Measurements from ENCODE around the gene FCHSD2. TPM values are rescaled to one million over a fixed set of nuclear protein-coding genes. Genes with fewer than 3 reads are reported as not detected.

The FCHSD2 gene
- total RNA-seq, 1 experiment from 2014 or later: 9.8 TPM

GRCh38 chr11:72899238-72899637 is 242.9 kb downstream of the FCHSD2 start:
- H3K27me3 ChIP-seq: no peaks in the 10 kb centered on the region
- H3K36me3 ChIP-seq: no peaks in the 10 kb centered on the region
- no peak for DNase-seq
- H3K9me3 ChIP-seq (replicated peaks): no peaks in the 10 kb centered on the region
- H3K4me1 ChIP-seq: no peaks in the 10 kb centered on the region
- no peak overlapping the region for H3K4me3 ChIP-seq
- H3K27ac ChIP-seq: no peak overlapping the region

GRCh38 chr11:72897506-72897905 is 244.6 kb downstream of the FCHSD2 start:
- DNase-seq: no peak
- Histone ChIP-seq H3K4me1 (no peaks in the 10 kb centered on the region), H3K9me3 (replicated peaks) (no peaks in the 10 kb centered on the region), H3K36me3 (no peaks in the 10 kb centered on the region), H3K4me3 (no peak overlapping the region), H3K27me3 (no peaks in the 10 kb centered on the region), H3K27ac (no peak overlapping the region)

GRCh38 chr11:72896431-72896830 is 245.7 kb downstream of the FCHSD2 start:
- Histone ChIP-seq H3K36me3 (no peaks in the 10 kb centered on the region), H3K4me3 (no peak overlapping the region), H3K9me3 (replicated peaks) (no peaks in the 10 kb centered on the region), H3K27ac (no peak overlapping the region), H3K4me1 (no peaks in the 10 kb centered on the region), H3K27me3 (no peaks in the 10 kb centered on the region)
- no peak for DNase-seq

- DNase-seq: no peak
- H3K4me3 ChIP-seq: no peak overlapping the region
- no peaks in the 10 kb centered on the region for H3K36me3 ChIP-seq
- no peaks in the 10 kb centered on the region for H3K27me3 ChIP-seq
- no peak overlapping the region for H3K27ac ChIP-seq
- no peaks in the 10 kb centered on the region for H3K9me3 ChIP-seq (replicated peaks)
- H3K4me1 ChIP-seq: no peaks in the 10 kb centered on the region
These were observed 251.2 kb downstream of the FCHSD2 start for GRCh38 chr11:72890881-72891280.

GRCh38 chr11:72886619-72887018 is 255.5 kb downstream of the FCHSD2 start:
- Histone ChIP-seq H3K36me3 (no peaks in the 10 kb centered on the region), H3K9me3 (replicated peaks) (no peaks in the 10 kb centered on the region), H3K4me3 (no peak overlapping the region), H3K27me3 (no peaks in the 10 kb centered on the region), H3K27ac (no peak overlapping the region), H3K4me1 (no peaks in the 10 kb centered on the region)
- no peak for DNase-seq

- no peaks in the 10 kb centered on the region for H3K27me3 ChIP-seq
- H3K27ac ChIP-seq: no peak overlapping the region
- H3K4me3 ChIP-seq: no peak overlapping the region
- H3K36me3 ChIP-seq: no peaks in the 10 kb centered on the region; the same call in 1 of the 2 replicates
- no peaks in the 10 kb centered on the region for H3K9me3 ChIP-seq (replicated peaks)
- DNase-seq: no peak
- H3K4me1 ChIP-seq: no peaks in the 10 kb centered on the region
These were observed 256.1 kb downstream of the FCHSD2 start for GRCh38 chr11:72885749-72886609.

- H3K27me3 ChIP-seq: no peaks in the 10 kb centered on the region
- H3K9me3 ChIP-seq (replicated peaks): no peaks in the 10 kb centered on the region
- H3K4me1 ChIP-seq: no peaks in the 10 kb centered on the region
- H3K4me3 ChIP-seq: no peak overlapping the region
- H3K36me3 ChIP-seq: peaks cover 3% of the 10 kb centered on the region; the same call in 1 of the 2 replicates
- no peak for DNase-seq
- H3K27ac ChIP-seq: no peak overlapping the region
These were observed 266.0 kb downstream of the FCHSD2 start for GRCh38 chr11:72876147-72876546.

- no peaks in the 10 kb centered on the region for H3K4me1 ChIP-seq
- H3K27me3 ChIP-seq: no peaks in the 10 kb centered on the region
- H3K36me3 ChIP-seq: 0 out of 2 replicates have a peak, but pooled peaks cover 3% of the 10 kb centered on the region
- no peak overlapping the region for H3K27ac ChIP-seq
- H3K4me3 ChIP-seq: no peak overlapping the region
- no peak for DNase-seq
- H3K9me3 ChIP-seq (replicated peaks): no peaks in the 10 kb centered on the region
These were observed 266.4 kb downstream of the FCHSD2 start for GRCh38 chr11:72875736-72876135.

GRCh38 chr11:72872012-72872411 is 270.1 kb downstream of the FCHSD2 start:
- no peak overlapping the region for H3K4me3 ChIP-seq
- H3K36me3 ChIP-seq: no peaks in the 10 kb centered on the region
- no peaks in the 10 kb centered on the region for H3K27me3 ChIP-seq
- no peaks in the 10 kb centered on the region for H3K9me3 ChIP-seq (replicated peaks)
- H3K27ac ChIP-seq: no peak overlapping the region
- H3K4me1 ChIP-seq: no peaks in the 10 kb centered on the region
- DNase-seq: no peak

- Histone ChIP-seq H3K9me3 (replicated peaks) (no peaks in the 10 kb centered on the region), H3K4me3 (no peak overlapping the region), H3K27me3 (no peaks in the 10 kb centered on the region), H3K36me3 (no peaks in the 10 kb centered on the region), H3K27ac (no peak overlapping the region), H3K4me1 (no peaks in the 10 kb centered on the region)
- no peak for DNase-seq
These were observed 271.0 kb downstream of the FCHSD2 start for GRCh38 chr11:72871119-72871518.

GRCh38 chr11:72869831-72870230 is 272.3 kb downstream of the FCHSD2 start:
- no peaks in the 10 kb centered on the region for H3K27me3 ChIP-seq
- DNase-seq: no peak
- H3K27ac ChIP-seq: no peak overlapping the region
- no peaks in the 10 kb centered on the region for H3K4me1 ChIP-seq
- no peaks in the 10 kb centered on the region for H3K36me3 ChIP-seq
- no peaks in the 10 kb centered on the region for H3K9me3 ChIP-seq (replicated peaks)
- H3K4me3 ChIP-seq: no peak overlapping the region

GRCh38 chr11:72867970-72868369 is 274.1 kb downstream of the FCHSD2 start:
- no peaks in the 10 kb centered on the region for H3K27me3 ChIP-seq
- H3K4me3 ChIP-seq: no peak overlapping the region
- no peaks in the 10 kb centered on the region for H3K4me1 ChIP-seq
- H3K9me3 ChIP-seq (replicated peaks): no peaks in the 10 kb centered on the region
- DNase-seq: no peak
- no peaks in the 10 kb centered on the region for H3K36me3 ChIP-seq
- H3K27ac ChIP-seq: no peak overlapping the region

GRCh38 chr11:72864702-72865655 is 277.1 kb downstream of the FCHSD2 start:
- no peaks in the 10 kb centered on the region for H3K36me3 ChIP-seq
- H3K27ac ChIP-seq: no peak overlapping the region
- no peak for DNase-seq

GRCh38 chr11:72863916-72864315 is 278.2 kb downstream of the FCHSD2 start:
- Histone ChIP-seq H3K27ac (no peak overlapping the region), H3K36me3 (no peaks in the 10 kb centered on the region), H3K27me3 (no peaks in the 10 kb centered on the region), H3K4me3 (no peak overlapping the region), H3K9me3 (replicated peaks) (no peaks in the 10 kb centered on the region), H3K4me1 (no peaks in the 10 kb centered on the region)
- DNase-seq: no peak

More at GRCh38 chr11:72864702-72865655, 277.1 kb downstream of the FCHSD2 start:
- no peaks in the 10 kb centered on the region for H3K9me3 ChIP-seq (replicated peaks)
- no peaks in the 10 kb centered on the region for H3K27me3 ChIP-seq
- no peak overlapping the region for H3K4me3 ChIP-seq
- no peaks in the 10 kb centered on the region for H3K4me1 ChIP-seq

GRCh38 chr11:72863091-72863490 is 279.0 kb downstream of the FCHSD2 start:
- H3K27ac ChIP-seq: no peak overlapping the region
- H3K4me1 ChIP-seq: no peaks in the 10 kb centered on the region
- no peak overlapping the region for H3K4me3 ChIP-seq
- no peaks in the 10 kb centered on the region for H3K36me3 ChIP-seq
- H3K27me3 ChIP-seq: no peaks in the 10 kb centered on the region
- DNase-seq: no peak
- H3K9me3 ChIP-seq (replicated peaks): no peaks in the 10 kb centered on the region
